Stomach (tissue), 9 donors: ENCODE data around the gene LRRC71. TPM values are rescaled to one million over a fixed set of nuclear protein-coding genes. Genes with fewer than 3 reads are reported as not detected.

Source experiments
- DNase-seq, 2 donors: peaks; one replicate each; pipeline versions ENCODE4 v3.0.0 to v3.0.0-alpha.2; 2013 to 2019
- H3K27ac ChIP-seq, 5 donors: fragments of 200-600 bp in 4 of 5; sonication (generic) in 4 of 5; one replicate each; pipeline ENCODE4 v1.5.1; 2013 to 2019; ENCODE audit warnings: mild to moderate bottlenecking in 1 of 5, moderate library complexity in 1 of 5
- H3K27me3 ChIP-seq, 3 donors: fragments of 200-600 bp; sonication (generic); one replicate each; pipeline ENCODE4 v1.5.1; 2017 to 2019; ENCODE audit warnings: mixed run types in 1 of 3
- H3K36me3 ChIP-seq, 4 donors: fragments of 200-600 bp; sonication (generic); 1 replicate in 3 of 4; 2 replicates in 1 of 4; pipeline ENCODE4 v1.5.1; 2016 to 2019
- H3K4me1 ChIP-seq, 4 donors: fragments of 200-600 bp; sonication (generic); one replicate each; pipeline ENCODE4 v1.5.1; 2016 to 2019
- H3K4me3 ChIP-seq, 4 donors: fragments of 200-600 bp; sonication (generic) in 3 of 4; one replicate each; pipeline ENCODE4 v1.5.1; 2016 to 2019; ENCODE audit warnings: mild to moderate bottlenecking in 1 of 4
- H3K9me3 ChIP-seq, 4 donors: fragments of 200-600 bp; sonication (generic); one replicate each; pipeline ENCODE4 v1.5.1; 2016 to 2019
- CTCF ChIP-seq, 7 experiments: fragments of 450-650 bp in 4 of 7; fragments of 200-600 bp in 3 of 7; sonication (generic) in 3 of 7; IDR thresholded peaks; one replicate each; pipeline ENCODE4 v1.5.1; 2016 to 2019; ENCODE audit warnings: antibody characterized with exemption in 7 of 7, control low read depth in 2 of 7, mild to moderate bottlenecking in 1 of 7
- EP300 ChIP-seq: sonication (generic); formaldehyde crosslinking; IDR thresholded peaks from one replicate; pipeline ENCODE4 v1.6.1; 2017; ENCODE audit warnings: antibody characterized with exemption
- POLR2A ChIP-seq, 4 donors: fragments of 450-650 bp; IDR thresholded peaks; one replicate each; pipeline ENCODE4 v1.6.1; 2016; ENCODE audit warnings: antibody characterized with exemption in 4 of 4, control low read depth in 2 of 4, mild to moderate bottlenecking in 1 of 4, moderate library complexity in 1 of 4
- POLR2AphosphoS5 ChIP-seq, 3 donors: sonication (generic); formaldehyde crosslinking; IDR thresholded peaks; one replicate each; pipeline ENCODE4 v1.6.1; 2016; ENCODE audit warnings: antibody characterized with exemption in 3 of 3
- WGBS, 5 donors: extraction: QIAGEN DNeasy Blood & Tissue Kit in 3 of 5; methylation state at CpG; one replicate each; pipeline versions ENCODE4 v1.1.5 to v1.1.7; 2013 to 2018; 5-methylcytosine and 5-hydroxymethylcytosine counted together
- intact Hi-C: fragments of 100-400 bp; cut with DNase I; formaldehyde crosslinking; loops from one replicate; pipeline ENCODE4 v1.15.1; 2023; ENCODE audit warnings: low total_unique reads
- polyA plus RNA-seq, 3 donors: library from polyadenylated mRNA; stranded (reverse); fragments of 200-250 nt; gene quantifications; one replicate each; pipeline ENCODE4 v1.2.3, GENCODE V29; 2013
- total RNA-seq, 5 donors: library from RNA; depleted of rRNA; stranded (reverse); fragments of >200 nt; gene quantifications; one replicate each; pipeline versions ENCODE4 v1.1.0 to v1.2.3, GENCODE V29; 2014 to 2016
- donor health status: healthy with polysubstance abuse.
- donor health status: Bipolar disorder and iron deficiency.
- donor health status: healthy.

Gene LRRC71
- total and polyA plus RNA-seq, 8 donors, result 0.61 to 2.2 TPM; not detected in 6

DNA sequence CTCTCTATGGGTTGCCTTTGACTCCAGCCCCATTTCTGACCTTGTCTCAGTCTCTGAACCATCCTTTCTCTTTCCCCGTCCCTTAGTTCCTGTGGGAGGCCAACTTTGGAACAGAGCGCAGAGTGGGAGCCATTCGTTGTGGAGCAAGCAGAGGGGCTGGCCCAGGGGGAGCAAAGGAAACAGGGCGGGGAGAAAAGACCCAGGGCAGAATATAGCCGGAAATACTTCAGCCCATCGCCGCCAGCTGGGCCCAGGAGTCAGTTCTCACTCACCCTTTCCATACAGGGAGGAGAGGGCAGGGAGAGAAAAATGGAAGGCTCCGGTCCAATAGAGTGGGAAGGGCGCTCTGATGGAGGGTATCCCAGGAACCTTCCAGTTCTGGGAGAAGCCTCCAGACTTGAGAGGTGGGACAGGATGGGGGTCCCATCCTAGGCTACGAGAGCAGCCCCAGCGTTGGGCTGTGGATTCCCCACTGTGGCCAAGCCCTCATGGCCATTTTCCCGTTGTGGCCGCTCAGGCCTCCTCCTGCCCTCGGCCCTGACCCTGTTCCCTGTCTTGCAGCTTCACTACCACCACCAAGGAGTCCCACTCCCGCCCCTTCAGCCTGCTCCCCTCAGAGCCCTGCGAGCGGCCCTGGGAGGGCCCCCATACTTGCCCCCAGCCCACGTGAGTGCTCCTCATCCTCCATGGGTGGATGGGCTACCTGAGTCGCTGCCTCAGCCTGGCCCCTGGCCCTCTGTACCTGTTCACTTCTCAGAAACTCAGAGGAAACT is 16.1 kb upstream of the LRRC71 start:
- no peak for TF ChIP-seq CTCF (IDR thresholded peaks at IDR 0.05)
- Histone ChIP-seq H3K36me3 (peaks cover 0 to 16% (median 4%) of the 10 kb centered on the region in 4 donors), H3K4me1 (peaks cover 4 to 45% (median 22%) of the 10 kb centered on the region in 4 donors), H3K27ac (no peak overlapping the region), H3K27me3 (peaks cover 0 to 62% (median 13%) of the 10 kb centered on the region in 3 donors), H3K9me3 (no peaks in the 10 kb centered on the region), H3K4me3 (no peak overlapping the region)
- WGBS, 5 donors, result 71 to 80% (median 77%) methylated on average over 14 to 19 of the region's 19 CpGs
- intact Hi-C loops, result no loop called here
- DNase-seq, result peak in 1 of 2 donors; percentile 58

DNA sequence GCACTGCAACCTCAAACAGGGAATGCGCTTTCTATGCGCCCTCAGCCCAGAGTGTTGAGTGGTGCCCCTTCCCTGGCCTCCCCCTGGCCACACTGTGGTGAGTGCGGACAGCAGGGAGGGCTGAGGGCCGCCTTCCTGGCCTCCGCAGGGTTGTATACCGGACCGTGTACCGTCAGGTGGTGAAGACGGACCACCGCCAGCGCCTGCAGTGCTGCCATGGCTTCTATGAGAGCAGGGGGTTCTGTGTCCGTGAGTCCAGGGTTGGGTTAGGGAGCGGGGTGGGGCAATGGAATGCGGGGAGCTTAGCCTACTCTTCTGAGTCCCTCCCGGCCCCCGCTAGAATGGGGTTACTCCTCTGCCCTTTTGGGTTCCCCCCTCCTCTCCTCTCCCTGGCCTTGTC is 15.3 kb upstream of the LRRC71 start:
- peaks cover 0 to 19% (median 4%) of the 10 kb centered on the region in 4 donors for H3K36me3 ChIP-seq
- H3K9me3 ChIP-seq, result no peaks in the 10 kb centered on the region
- no peak overlapping the region for H3K4me3 ChIP-seq
- H3K27ac ChIP-seq, result no peak overlapping the region
- no peak for DNase-seq
- intact Hi-C loops, result no loop called here
- 76 to 90% (median 82%) methylated on average over 13 to 16 of the region's 16 CpGs for WGBS, 5 donors
- peaks cover 4 to 39% (median 22%) of the 10 kb centered on the region in 4 donors for H3K4me1 ChIP-seq
- H3K27me3 ChIP-seq, result peaks cover 0 to 62% (median 7%) of the 10 kb centered on the region in 3 donors
- TF ChIP-seq CTCF (IDR thresholded peaks at IDR 0.05), result no peak
- TF ChIP-seq POLR2A (IDR thresholded peaks at IDR 0.05), result no peak
- TF ChIP-seq POLR2AphosphoS5 (IDR thresholded peaks at IDR 0.05), result no peak
- no peak for TF ChIP-seq EP300

GRCh38 chr1:156905651-156906050 is 14.8 kb upstream of the LRRC71 start:
- Histone ChIP-seq H3K36me3 (peaks cover 0 to 19% (median 4%) of the 10 kb centered on the region in 4 donors), H3K9me3 (no peaks in the 10 kb centered on the region), H3K27ac (no peak overlapping the region), H3K4me3 (no peak overlapping the region), H3K4me1 (peaks cover 4 to 39% (median 26%) of the 10 kb centered on the region in 4 donors), H3K27me3 (peaks cover 0 to 62% (median 7%) of the 10 kb centered on the region in 3 donors)
- no peak for TF ChIP-seq POLR2AphosphoS5 (IDR thresholded peaks at IDR 0.05)
- no peak for TF ChIP-seq EP300
- no peak for TF ChIP-seq CTCF (IDR thresholded peaks at IDR 0.05)
- no peak for TF ChIP-seq POLR2A (IDR thresholded peaks at IDR 0.05)
- intact Hi-C loops, result no loop called here
- 33 to 71% (median 54%) methylated on average over 4 of the region's 4 CpGs for WGBS, 5 donors
- DNase-seq, result no peak

GRCh38 chr1:156906206-156906906 is 14.1 kb upstream of the LRRC71 start:
- no peak overlapping the region for H3K4me3 ChIP-seq
- TF ChIP-seq CTCF (IDR thresholded peaks at IDR 0.05) (no peak), POLR2AphosphoS5 (IDR thresholded peaks at IDR 0.05) (no peak), EP300 (no peak), POLR2A (IDR thresholded peaks at IDR 0.05) (no peak)
- H3K27ac ChIP-seq, result no peak overlapping the region
- peaks cover 4 to 35% (median 25%) of the 10 kb centered on the region in 4 donors for H3K4me1 ChIP-seq
- H3K27me3 ChIP-seq, result peaks cover 0 to 57% (median 7%) of the 10 kb centered on the region in 3 donors
- no peaks in the 10 kb centered on the region for H3K9me3 ChIP-seq
- 88 to 96% (median 93%) methylated on average over 9 to 16 of the region's 16 CpGs for WGBS, 5 donors
- intact Hi-C loops, result no loop called here
- peaks cover 0 to 19% (median 4%) of the 10 kb centered on the region in 4 donors for H3K36me3 ChIP-seq
- DNase-seq, result no peak
